Kidney epithelial cell (primary cell): Measurements from ENCODE around the gene PHOX2A. TPM values are rescaled to one million over a fixed set of nuclear protein-coding genes. Genes with fewer than 3 reads are reported as not detected.
"Not testable (repeated sequence)": the region's sequence is repeated elsewhere in the genome, so short reads cannot be mapped to it uniquely, and the experiment has no call there.

Experiments used
- DNase-seq: peaks from one replicate; pipeline ENCODE4 v3.0.0-alpha.2; 2010; ENCODE audit warnings: low read depth
- H3K27me3 ChIP-seq: 2 replicates; pipeline ENCODE4 v1.6.0; 2011; ENCODE audit warnings: low read length; ENCODE audit not compliant: control insufficient read depth, insufficient read depth
- H3K36me3 ChIP-seq: 2 replicates; pipeline ENCODE4 v1.5.1; 2011; ENCODE audit warnings: low read length; ENCODE audit not compliant: control insufficient read depth, insufficient read depth
- H3K4me3 ChIP-seq: 2 replicates; pipeline ENCODE4 v1.5.1; 2011; ENCODE audit warnings: low read depth, mild to moderate bottlenecking, control low read depth, low read length
- CTCF ChIP-seq: IDR thresholded peaks from 2 replicates; pipeline ENCODE4 v1.5.1; 2011; ENCODE audit warnings: mild to moderate bottlenecking, moderate library complexity, low read length, control low read depth, inconsistent platforms; ENCODE audit not compliant: insufficient read depth, poor library complexity, severe bottlenecking
- total RNA-seq: library from RNA; depleted of rRNA; stranded (reverse); fragments of >200 nt; gene quantifications from 2 replicates; pipeline ENCODE4 v1.2.3, GENCODE V29; 2015

Gene PHOX2A
- total RNA-seq, 1 donor from 2014 or later = not detected

GRCh38 chr11:72216638-72217037 lies 27.3 kb downstream of the PHOX2A start, which contains the start of gene FOLR2:
FOLR2 (plus strand) TSS chr11:72216794; CDS start chr11:72218585, 1,791 bp downstream.
- no peaks in the 10 kb centered on the region for H3K36me3 ChIP-seq
- no peak within 1 kb of the TSS for H3K4me3 ChIP-seq
- peaks cover 6% of the 10 kb centered on the region for H3K27me3 ChIP-seq
- no peak for TF ChIP-seq CTCF
- DNase-seq = no peak

GRCh38 chr11:72209101-72209500 lies 34.9 kb downstream of the PHOX2A start:
- TF ChIP-seq CTCF = no peak
- Histone ChIP-seq H3K36me3 (no peaks in the 10 kb centered on the region), H3K27me3 (no peaks in the 10 kb centered on the region), H3K4me3 (no peak overlapping the region)
- no peak for DNase-seq

GRCh38 chr11:72208281-72208680 lies 35.7 kb downstream of the PHOX2A start:
- no peaks in the 10 kb centered on the region for H3K27me3 ChIP-seq
- no peak for TF ChIP-seq CTCF
- H3K36me3 ChIP-seq = no peaks in the 10 kb centered on the region
- H3K4me3 ChIP-seq = no peak overlapping the region
- DNase-seq = no peak

- not testable (repeated sequence) for DNase-seq, H3K36me3 ChIP-seq, H3K27me3 ChIP-seq, H3K4me3 ChIP-seq
Observed at GRCh38 chr11:72206794-72207193, 37.2 kb downstream of the PHOX2A start.

- no peaks in the 10 kb centered on the region for H3K27me3 ChIP-seq
- TF ChIP-seq CTCF = no peak
- H3K4me3 ChIP-seq = no peak overlapping the region
- H3K36me3 ChIP-seq = no peaks in the 10 kb centered on the region
- no peak for DNase-seq
Observed at GRCh38 chr11:72204886-72205285, 39.1 kb downstream of the PHOX2A start.

GRCh38 chr11:72203163-72203562 lies 40.8 kb downstream of the PHOX2A start:
- DNase-seq = no peak
- no peak for TF ChIP-seq CTCF
- Histone ChIP-seq H3K4me3 (no peak overlapping the region), H3K36me3 (no peaks in the 10 kb centered on the region), H3K27me3 (no peaks in the 10 kb centered on the region)

- no peak for DNase-seq
- H3K4me3 ChIP-seq = no peak overlapping the region
- H3K27me3 ChIP-seq = no peaks in the 10 kb centered on the region
- TF ChIP-seq CTCF = no peak
- H3K36me3 ChIP-seq = no peaks in the 10 kb centered on the region
Observed at GRCh38 chr11:72202571-72202970, 41.4 kb downstream of the PHOX2A start.

GRCh38 chr11:72201445-72201844 lies 42.5 kb downstream of the PHOX2A start:
- not testable (repeated sequence) for H3K36me3 ChIP-seq, H3K4me3 ChIP-seq, DNase-seq

More at GRCh38 chr11:72201445-72201844, 42.5 kb downstream of the PHOX2A start:
- not testable (repeated sequence) for H3K27me3 ChIP-seq
